Ureter (tissue), 1 donor: ENCODE data around the gene SLIT1. TPM values are rescaled to one million over a fixed set of nuclear protein-coding genes. Genes with fewer than 3 reads are reported as not detected.

Source experiments
- DNase-seq: peaks from one replicate; pipeline ENCODE4 v3.0.0-alpha.2; 2020; ENCODE audit warnings: low spot score
- total RNA-seq: library from RNA; stranded (reverse); gene quantifications from one replicate; pipeline ENCODE4 v1.2.4, GENCODE V29; 2023
- donor health status: DM: yes; HTN: yes; CAD: no.

Gene SLIT1
- total RNA-seq, 1 donor from 2014 or later = 0.34 TPM

GRCh38 chr10:97065128-97065527 is 120.6 kb downstream of the SLIT1 start:
- DNase-seq = no peak

GRCh38 chr10:97063983-97064837 is 121.5 kb downstream of the SLIT1 start:
- DNase-seq = no peak

- no peak for DNase-seq
Observed at GRCh38 chr10:97063271-97063982, 122.3 kb downstream of the SLIT1 start.

- no peak for DNase-seq
Observed at GRCh38 chr10:97062456-97062855, 123.3 kb downstream of the SLIT1 start.

DNA sequence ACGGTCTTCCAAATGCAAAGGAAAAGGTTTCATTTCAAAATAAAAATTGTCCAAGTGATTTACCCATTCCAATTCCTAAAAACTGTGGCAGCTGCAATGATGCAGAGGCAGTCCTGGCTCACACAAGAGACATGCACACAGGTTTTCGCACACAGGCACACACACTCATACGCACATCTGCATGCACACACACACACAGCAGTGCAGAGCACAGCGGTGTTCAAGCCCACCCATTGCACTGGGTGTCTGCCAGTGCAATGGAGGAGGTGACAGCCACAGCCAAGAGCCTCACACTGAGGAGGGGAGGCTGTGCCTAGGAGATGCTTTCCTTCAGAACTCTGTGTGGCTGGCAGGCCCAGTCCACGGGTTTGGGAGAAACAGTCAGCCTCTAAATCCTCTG is 123.7 kb downstream of the SLIT1 start:
- DNase-seq = no peak

- no peak for DNase-seq
Observed at GRCh38 chr10:97061423-97061822, 124.3 kb downstream of the SLIT1 start.

DNA sequence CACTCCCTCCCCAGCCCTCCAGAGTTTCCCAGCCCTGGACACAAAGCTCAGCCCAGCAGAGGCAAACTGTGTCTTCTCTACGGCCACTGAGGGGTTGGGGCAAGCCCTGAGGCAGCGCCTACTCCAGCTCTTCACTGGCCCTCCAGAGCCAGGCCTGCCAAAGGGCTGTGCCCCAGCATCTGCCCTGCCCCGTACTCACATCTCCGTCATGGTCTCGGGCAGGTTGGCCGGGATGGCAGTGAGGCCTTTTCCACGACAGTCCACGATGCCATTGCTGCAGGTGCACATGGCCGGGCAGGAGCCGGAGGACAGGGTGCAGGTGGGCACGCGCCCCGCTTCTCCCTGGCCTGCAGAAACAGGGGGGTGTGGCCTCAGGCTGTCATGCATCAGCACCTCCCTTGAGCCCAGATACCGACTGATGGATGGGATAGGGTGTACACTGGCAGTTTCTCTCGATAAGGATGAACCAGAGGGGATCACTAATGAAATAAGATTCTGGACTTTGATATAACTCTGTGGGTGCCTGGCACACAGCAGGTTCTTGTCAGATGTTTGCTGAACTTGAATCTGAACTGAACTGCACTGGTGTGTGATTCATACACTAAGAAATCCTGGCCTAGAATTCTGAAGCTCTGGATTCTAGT is 125.2 kb downstream of the SLIT1 start:
- DNase-seq = no peak

DNA sequence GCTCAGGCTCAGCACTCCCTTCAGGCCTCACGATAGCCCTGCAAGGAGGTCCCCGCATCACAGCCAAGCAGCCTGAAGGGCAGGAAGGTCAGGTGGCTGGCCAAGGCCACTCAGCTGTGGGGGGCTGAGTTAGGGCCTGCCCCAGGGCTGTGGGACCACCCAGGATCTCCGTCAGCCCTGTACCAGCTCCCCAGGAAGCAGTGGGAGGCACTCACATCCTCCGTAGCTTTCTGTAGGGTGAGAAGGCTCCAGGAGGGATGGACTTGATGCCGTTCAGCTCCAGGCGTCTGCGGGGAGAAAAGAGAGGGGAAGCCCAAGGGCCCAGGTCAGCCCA is 125.9 kb downstream of the SLIT1 start:
- no peak for DNase-seq

DNA sequence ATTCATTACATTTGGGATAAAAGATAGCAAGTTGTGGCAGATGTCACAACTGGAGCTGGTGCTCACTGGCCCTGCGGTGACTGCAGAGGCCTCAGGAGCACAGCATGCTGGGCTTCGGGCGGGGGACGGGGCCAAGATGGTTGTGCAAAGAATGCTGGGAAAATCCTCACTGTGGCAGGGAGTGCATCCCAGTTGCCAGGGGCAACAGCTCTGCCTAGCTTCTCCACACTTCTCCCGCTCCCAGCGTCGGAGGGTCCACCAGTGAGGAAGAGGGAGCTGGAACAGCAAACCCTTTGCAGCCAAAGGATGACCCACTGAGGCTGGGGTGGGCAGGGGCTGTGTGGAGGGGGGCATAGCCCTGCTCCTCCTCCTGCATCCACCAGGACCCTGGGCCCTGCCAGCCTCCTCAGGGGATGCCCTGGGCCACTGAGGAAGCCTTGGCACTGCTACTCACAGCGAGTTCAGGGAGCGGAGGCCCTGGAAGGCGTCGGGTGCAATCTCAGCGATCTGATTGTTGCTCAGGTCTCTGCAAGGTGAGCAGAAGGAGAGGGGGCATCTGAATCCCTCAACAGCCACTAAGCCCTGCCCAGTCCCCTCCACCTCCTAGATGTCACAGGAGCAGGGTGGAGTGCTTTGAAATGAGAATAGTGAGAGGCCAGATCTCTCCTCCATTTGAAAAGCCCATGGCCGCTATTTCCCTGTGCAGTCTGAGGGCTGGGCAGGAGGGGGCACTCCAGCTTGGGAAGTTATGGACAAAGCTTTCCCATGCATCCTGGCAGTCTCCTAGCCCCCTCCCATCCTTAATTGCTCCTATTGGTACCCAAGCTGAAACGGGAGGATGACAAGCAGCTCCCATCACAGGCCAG is 126.5 kb downstream of the SLIT1 start:
- no peak for DNase-seq

DNA sequence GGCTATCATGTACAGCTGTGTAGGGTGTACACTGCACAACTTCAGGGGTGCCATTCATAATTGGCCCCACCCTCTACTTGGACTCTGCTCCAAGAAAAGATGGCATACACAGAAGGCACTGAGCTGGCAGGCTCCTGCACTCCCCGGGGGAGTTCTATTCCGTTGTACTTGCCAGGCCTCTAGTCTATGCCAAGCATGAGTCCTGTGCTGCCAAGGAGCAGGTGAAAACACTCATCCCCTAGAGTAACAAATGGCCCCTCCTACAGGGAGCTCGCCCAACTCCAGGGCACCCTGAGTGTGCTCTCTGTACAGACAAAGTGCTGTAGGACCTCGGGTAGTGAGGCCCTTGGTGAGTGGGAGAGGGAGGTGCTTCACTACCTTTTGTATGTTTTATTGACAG is 127.2 kb downstream of the SLIT1 start:
- no peak for DNase-seq

DNA sequence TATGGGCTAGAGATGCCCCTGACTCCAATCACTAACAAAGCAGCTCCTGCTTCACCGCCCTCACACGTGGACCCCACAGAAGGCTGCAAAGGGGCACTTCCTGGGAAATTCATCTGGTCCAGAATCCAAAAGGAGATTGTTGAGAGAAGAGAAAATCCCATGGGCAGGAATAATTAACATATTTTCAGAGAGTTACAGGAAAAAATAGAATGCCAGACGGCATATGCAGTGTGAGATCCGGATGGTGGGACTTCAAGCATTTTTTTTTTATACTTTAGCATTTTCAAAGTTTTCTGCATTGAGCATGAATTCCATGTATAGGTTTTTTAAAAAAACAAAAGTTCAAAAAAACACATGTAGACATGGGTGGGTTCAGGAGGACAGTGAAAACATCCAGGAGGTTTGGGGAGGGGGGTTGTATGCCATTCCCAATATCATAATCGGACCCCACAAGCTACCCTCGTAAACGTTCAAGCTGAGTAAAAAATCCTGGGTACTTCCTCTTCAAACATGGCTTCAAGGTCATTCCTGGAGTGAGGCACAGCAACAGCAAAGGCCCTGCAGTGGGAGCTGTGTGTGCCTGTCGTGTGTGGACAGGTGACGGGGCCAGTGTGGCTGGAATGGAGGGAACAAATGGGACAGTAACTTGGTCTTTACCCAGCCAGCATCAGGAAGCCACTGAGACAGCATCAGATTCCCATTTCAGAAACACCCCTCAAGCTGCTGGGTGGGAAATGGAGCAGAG is 128.1 kb downstream of the SLIT1 start:
- DNase-seq = no peak

DNA sequence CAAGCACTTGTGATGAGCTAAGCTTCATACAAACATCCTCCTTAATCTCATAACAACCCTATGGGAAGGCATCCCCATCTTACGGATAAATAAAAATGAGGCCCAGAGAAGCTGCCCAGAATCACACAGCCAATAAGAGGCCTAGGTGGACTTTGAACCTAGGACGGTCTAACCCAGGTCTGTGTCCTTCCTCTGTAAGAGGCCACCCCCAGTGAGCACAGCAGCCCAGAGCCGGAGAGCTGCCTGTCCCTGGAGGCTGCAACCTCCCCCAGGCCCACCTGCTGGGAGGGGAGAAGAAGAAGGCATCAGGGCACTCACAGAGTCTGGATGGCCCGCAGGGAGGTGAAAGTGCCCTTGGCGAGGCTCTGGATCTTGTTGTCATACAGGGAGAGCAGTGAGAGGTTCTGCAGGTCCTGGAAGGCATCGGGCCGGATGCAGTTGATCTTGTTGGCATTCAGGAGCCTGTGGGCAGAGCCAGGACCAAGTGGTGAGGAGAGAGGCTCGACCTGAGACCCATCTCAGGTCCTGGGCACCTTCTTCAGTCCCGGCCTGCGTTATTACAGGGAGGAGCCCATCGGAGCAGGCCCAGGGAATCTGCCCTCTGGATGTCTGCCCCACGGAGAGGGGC is 129.6 kb downstream of the SLIT1 start:
- DNase-seq = no peak

DNA sequence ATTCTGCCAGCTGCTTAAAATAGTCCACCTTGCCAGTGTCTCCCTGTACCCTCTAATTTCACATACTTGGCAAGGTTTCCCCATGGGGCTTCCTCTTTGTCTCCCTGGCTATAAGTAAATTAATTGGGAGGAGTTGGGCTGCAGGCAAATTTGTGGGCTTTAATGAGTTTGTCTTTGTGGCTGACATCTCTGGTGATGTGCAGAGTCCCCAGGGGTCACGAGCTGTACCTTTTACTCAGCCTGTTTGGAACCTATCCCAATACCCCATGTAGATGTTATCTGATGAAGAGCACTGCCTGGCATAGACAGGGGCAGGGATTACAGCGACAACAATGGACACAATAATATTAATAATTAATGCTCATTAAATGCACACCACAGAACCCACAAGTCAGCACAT is 132.5 kb downstream of the SLIT1 start:
- no peak for DNase-seq

DNA sequence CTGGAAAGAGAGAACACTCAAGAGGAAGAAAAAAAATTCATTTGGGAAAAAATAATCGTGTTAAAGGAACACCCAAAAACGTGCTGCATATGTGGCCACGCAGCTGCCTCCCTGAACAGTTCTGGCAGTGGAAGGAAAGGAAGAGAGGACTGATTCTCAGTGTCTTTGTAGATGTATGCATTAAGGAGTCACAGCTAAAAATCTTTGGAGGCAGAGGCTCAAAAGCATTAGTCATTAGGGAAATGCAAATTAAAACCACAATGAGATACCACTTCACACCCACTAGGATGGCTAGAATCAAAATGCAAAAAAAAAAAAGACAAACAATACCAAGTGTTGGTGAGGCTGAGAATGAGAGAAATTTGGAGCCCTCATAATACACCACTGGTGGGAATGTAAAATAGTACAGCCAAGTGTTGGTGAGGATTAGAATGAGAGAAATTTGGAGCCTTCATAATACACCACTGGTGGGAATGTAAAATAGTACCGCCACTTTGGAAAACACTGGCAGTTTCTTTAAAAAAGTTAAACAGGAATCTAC is 134.7 kb downstream of the SLIT1 start:
- DNase-seq = no peak

DNA sequence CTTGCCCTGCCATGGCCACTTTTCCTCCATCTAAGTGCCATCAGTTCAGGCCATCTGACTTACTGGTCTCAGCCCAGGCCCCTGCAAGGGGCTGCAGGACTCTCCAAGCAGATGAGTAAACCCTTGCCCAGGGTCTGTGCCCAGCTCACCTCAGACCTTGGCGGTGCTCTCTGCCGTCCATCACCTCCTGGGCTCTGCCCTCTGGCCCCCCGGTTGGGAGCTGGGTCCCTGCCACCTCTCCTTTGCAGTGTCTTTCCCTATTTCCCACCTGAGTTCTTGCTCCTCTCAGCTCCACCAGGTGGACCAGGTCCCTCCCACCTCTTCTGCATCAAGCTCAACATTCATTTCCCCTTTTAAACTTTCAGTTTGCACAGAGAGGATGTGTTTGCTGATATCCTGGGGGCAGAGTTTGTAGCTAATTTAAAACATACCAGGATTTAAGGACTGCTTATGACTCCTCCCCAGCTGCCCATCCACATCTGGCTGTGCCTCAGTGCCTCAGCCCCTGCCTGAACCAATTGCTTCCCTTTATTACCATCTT is 135.5 kb downstream of the SLIT1 start:
- DNase-seq = no peak

GRCh38 chr10:97049670-97050069 is 136.1 kb downstream of the SLIT1 start:
- no peak for DNase-seq

DNA sequence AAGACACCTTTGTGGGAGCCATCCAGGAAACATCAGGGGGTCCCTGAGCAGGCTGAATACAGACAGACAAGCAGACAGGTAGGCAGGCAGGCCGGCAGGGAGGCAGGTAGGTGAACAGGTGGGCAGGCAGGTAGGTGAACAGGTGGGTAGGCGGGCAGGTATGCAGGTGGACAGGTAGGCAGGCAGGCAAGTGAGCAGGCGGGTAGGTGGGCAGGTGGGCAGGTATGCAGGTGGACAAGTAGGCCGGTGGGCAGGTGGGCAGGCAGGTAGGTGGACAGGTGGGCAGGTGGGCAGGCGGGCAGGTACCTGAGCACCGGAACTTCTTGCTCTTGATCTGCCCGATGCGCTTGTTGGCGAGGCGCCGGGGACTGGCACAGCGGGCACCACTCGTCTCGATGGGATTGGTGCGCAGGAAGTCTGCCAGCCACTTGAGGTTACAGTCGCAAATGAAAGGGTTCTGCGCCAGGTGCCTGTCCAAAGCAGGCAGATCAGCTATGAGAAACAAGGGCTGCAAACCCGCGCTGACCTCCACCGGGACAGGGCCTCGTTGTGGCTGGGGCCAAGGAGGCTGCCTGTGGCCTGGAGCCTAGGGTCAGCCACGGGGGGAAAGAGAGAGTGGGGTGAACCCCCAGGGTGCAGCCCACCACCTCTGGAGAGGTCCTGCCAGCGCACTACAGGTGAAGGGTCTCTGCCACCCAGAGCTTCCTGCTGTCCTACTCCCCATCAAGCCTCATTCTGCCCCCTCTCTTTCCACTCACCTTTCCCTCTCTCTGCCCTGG is 136.9 kb downstream of the SLIT1 start:
- DNase-seq = no peak

DNA sequence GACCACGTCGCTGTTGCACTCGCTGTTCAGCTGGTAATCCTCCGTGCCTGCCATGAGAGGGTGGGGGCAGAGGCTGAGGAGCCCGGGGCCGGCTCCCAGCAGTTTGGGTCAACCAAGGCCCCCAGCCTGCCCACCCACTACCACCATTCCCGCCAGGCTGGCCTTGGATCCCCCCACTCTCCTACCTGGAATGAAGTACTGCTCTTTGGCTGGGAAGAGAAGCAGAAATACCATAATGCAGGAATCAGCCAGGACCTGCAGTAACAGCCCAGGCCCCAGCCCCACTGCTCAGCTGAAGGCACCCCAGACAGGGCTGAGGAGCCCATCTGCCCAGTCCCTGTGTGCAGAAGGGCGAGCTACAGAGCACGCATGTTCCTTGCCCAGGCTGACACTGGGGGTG is 138.0 kb downstream of the SLIT1 start:
- DNase-seq = no peak

- no peak for DNase-seq
Observed at GRCh38 chr10:97047083-97047736, 138.5 kb downstream of the SLIT1 start.
